ENCODE data around the gene CAPZA3. TPM values are rescaled to one million over a fixed set of nuclear protein-coding genes. Genes with fewer than 3 reads are reported as not detected.
"Not testable (repeated sequence)": the region's sequence is repeated elsewhere in the genome, so short reads cannot be mapped to it uniquely, and the experiment has no call there.

CAPZA3 gene
- total and polyA plus RNA-seq, 4 donors: not detected

DNA sequence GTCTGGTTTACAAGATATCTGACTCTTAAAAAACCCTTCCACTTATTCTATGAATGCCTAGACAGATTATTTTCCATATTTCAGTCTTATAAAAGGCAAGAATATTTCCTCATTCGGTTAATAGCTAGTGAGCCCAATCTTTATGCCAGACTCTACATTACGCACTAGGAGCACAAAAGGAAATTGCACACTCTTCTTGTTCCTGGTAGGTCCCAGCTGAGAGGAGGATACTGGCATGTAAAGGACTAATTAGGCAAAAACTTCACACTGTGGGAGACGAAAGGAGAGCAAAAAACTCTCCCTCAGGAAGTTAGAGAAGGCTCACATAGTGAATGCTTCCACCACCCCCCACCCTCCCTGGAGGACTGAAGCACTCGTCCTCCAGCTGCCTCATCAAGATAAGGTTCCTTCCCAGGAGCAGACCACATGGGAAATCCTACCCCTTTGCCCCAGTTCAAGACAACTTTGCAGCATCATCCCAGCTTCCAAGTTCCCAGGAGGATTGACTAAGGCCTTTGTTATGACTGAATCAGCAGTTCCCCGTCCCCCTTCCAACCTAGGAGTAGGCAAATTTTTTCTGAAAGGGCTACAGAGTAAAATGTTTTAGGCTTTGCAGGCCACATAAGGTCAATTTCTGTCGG lies 14.5 kb downstream of the CAPZA3 start:
- Histone ChIP-seq H3K9me3 (ENCODE audit: control insufficient read depth, insufficient read depth, low read length) (no peaks in the 10 kb centered on the region), H3K27me3 (ENCODE audit: control insufficient read depth, insufficient read depth, low read length) (no peaks in the 10 kb centered on the region), H3K27ac (ENCODE audit: low read depth, low read length) (no peak overlapping the region), H3K36me3 (ENCODE audit: control insufficient read depth, insufficient read depth, low read length) (no peaks in the 10 kb centered on the region), H3K4me1 (ENCODE audit: control insufficient read depth, insufficient read depth, low read length) (peaks cover 4% of the 10 kb centered on the region), H3K4me3 (ENCODE audit: low read depth, low read length) (no peak overlapping the region)
- no peak for DNase-seq (ENCODE audit: low read depth in 4 of 6, low spot score in 6 of 6)
- WGBS (ENCODE audit: insufficient coverage): 36% methylated on average over 1 of the region's 6 CpGs

DNA sequence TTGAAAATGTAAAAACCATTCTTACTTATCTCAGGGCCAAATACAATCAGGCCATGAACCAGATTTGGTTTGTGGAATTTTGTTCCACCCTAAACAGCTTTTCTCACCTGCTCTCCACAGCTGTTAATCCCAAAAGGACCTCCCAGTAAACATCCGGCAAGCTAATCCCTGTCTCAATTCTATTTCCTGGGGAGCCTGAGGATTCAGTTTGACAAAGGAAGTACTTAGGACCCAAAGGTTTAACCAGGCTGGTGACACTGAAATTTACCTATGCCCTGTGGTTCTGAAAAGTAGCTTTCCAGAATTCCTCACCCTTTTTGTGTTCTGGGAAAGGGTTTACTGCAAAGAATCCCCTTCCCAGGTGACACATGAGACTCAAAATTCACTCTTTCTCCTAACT lies 15.0 kb downstream of the CAPZA3 start:
- DNase-seq (ENCODE audit: low read depth in 4 of 6, low spot score in 6 of 6): no peak
- no peak overlapping the region for H3K27ac ChIP-seq (ENCODE audit: low read depth, low read length)
- no peaks in the 10 kb centered on the region for H3K36me3 ChIP-seq (ENCODE audit: control insufficient read depth, insufficient read depth, low read length)
- no CpG with 5 or more reads among the region's 1 CpG for WGBS (ENCODE audit: insufficient coverage)
- no peaks in the 10 kb centered on the region for H3K9me3 ChIP-seq (ENCODE audit: control insufficient read depth, insufficient read depth, low read length)
- H3K27me3 ChIP-seq (ENCODE audit: control insufficient read depth, insufficient read depth, low read length): no peaks in the 10 kb centered on the region
- H3K4me1 ChIP-seq (ENCODE audit: control insufficient read depth, insufficient read depth, low read length): peaks cover 4% of the 10 kb centered on the region
- H3K4me3 ChIP-seq (ENCODE audit: low read depth, low read length): no peak overlapping the region

DNA sequence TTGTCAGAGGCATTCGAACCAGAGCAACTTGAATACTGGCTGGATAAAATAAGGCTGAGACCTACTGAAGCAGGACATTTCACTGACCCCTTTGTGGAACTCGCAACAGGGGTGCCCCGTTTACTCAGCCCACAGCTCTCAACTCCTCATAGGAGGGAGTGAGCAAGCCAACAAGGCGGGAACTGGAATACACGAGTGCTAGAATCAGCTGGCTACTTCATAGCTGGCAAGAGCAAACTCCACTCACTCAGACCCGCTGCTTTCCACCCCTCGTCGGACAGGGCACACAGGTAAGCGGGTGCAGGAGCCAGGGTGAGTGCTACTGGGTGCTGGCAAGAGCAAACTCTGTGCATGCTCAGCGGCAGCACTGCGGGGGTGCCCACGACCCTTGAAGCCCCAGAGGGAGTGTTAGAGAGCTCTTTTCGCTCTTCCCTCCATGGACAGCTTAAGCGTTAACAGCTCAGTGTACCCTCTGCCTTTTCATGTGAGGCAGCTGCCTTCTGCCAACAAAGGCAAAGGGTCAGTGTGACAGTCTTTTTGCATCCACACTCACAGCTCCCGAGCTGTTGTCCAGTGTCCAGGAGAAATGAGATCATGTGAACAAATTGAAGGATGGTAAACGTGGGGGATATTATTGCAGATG lies 15.7 kb downstream of the CAPZA3 start:
- Histone ChIP-seq H3K4me1 (ENCODE audit: control insufficient read depth, insufficient read depth, low read length) (peaks cover 4% of the 10 kb centered on the region), H3K4me3 (ENCODE audit: low read depth, low read length) (no peak overlapping the region), H3K9me3 (ENCODE audit: control insufficient read depth, insufficient read depth, low read length) (no peaks in the 10 kb centered on the region), H3K27ac (ENCODE audit: low read depth, low read length) (no peak overlapping the region), H3K36me3 (ENCODE audit: control insufficient read depth, insufficient read depth, low read length) (no peaks in the 10 kb centered on the region), H3K27me3 (ENCODE audit: control insufficient read depth, insufficient read depth, low read length) (no peaks in the 10 kb centered on the region)
- WGBS (ENCODE audit: insufficient coverage): 56% methylated on average over 14 of the region's 16 CpGs
- peak in 1 of 6 donors; percentile 20 for DNase-seq (ENCODE audit: low read depth in 4 of 6, low spot score in 6 of 6)

DNA sequence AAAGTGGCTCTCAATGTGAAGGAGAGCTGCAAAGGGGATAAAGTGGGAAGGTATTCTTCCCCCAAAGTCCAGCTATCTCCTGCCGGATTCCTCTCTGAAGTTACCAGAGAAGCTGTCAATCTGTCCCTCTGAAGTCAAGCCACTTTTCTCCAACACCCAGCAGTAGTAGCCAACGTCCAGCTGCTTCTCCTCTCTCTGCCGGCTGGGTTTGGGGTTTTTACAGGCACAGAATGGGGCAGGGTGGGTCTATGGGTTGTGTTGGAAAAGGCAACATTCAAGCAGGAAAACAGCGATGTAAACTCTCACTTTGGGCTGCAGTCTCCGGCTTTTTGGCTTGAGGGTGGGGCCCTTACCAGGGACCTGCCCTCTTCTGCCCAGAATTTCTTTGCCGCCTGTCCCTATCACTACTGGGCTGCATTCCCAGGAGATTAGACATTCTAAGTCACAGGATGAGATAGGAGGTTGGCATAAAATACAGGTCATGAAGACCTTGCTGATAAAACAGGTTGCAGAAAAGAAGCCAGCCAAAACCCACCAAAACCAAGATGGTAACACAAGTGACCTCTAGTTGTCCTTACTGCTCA lies 16.3 kb downstream of the CAPZA3 start:
- peaks cover 4% of the 10 kb centered on the region for H3K4me1 ChIP-seq (ENCODE audit: control insufficient read depth, insufficient read depth, low read length)
- no peaks in the 10 kb centered on the region for H3K9me3 ChIP-seq (ENCODE audit: control insufficient read depth, insufficient read depth, low read length)
- H3K36me3 ChIP-seq (ENCODE audit: control insufficient read depth, insufficient read depth, low read length): no peaks in the 10 kb centered on the region
- H3K4me3 ChIP-seq (ENCODE audit: low read depth, low read length): no peak overlapping the region
- no peaks in the 10 kb centered on the region for H3K27me3 ChIP-seq (ENCODE audit: control insufficient read depth, insufficient read depth, low read length)
- 100% methylated on average over 1 of the region's 6 CpGs for WGBS (ENCODE audit: insufficient coverage)
- H3K27ac ChIP-seq (ENCODE audit: low read depth, low read length): no peak overlapping the region
- DNase-seq (ENCODE audit: low read depth in 4 of 6, low spot score in 6 of 6): no peak

DNA sequence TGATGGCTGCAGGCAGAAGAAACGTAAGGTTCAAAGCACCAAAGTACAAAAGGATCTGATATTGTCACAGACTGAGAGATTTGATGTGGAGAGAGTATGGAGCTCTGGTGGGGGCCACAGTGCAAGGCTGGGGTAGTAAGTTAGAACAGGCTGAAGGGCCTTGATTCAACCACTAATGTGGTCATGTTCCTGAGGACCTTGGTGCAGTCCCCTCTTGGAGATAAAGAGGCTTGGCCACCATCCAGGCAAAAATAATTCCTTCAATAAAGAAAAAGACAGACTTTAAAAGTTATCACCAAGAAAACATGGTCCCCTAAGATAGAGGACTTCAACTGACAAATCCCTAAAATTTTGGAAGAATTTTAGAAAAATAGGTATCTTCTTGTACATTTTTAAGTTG lies 17.4 kb downstream of the CAPZA3 start:
- H3K36me3 ChIP-seq (ENCODE audit: control insufficient read depth, insufficient read depth, low read length): no peaks in the 10 kb centered on the region
- WGBS (ENCODE audit: insufficient coverage): 100% methylated on average over 1 of the region's 1 CpG
- DNase-seq (ENCODE audit: low read depth in 4 of 6, low spot score in 6 of 6): no peak
- no peaks in the 10 kb centered on the region for H3K9me3 ChIP-seq (ENCODE audit: control insufficient read depth, insufficient read depth, low read length)
- no peak overlapping the region for H3K4me3 ChIP-seq (ENCODE audit: low read depth, low read length)
- H3K27ac ChIP-seq (ENCODE audit: low read depth, low read length): no peak overlapping the region
- no peaks in the 10 kb centered on the region for H3K27me3 ChIP-seq (ENCODE audit: control insufficient read depth, insufficient read depth, low read length)
- peaks cover 4% of the 10 kb centered on the region for H3K4me1 ChIP-seq (ENCODE audit: control insufficient read depth, insufficient read depth, low read length)

DNA sequence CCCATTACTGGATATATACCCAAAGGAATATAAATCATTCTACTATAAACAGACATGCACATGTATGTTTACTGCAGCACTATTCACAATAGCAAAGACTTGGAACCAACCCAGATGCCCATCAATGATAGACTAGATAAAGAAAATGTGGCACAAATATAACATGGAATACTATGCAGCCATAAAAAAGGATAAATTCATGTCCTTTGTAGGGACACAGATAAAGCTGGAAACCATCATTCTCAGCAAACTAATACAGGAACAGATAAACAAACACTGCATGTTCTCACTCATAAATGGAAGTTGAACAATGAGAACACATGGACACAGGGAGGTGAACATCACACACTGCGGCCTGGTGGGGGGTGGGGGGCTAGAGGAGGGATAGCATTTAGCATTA lies 28.6 kb downstream of the CAPZA3 start:
- H3K4me1 ChIP-seq (ENCODE audit: control insufficient read depth, insufficient read depth, low read length); H3K9me3 ChIP-seq (ENCODE audit: control insufficient read depth, insufficient read depth, low read length); DNase-seq (ENCODE audit: low read depth in 4 of 6, low spot score in 6 of 6); H3K27me3 ChIP-seq (ENCODE audit: control insufficient read depth, insufficient read depth, low read length); H3K4me3 ChIP-seq (ENCODE audit: low read depth, low read length); H3K36me3 ChIP-seq (ENCODE audit: control insufficient read depth, insufficient read depth, low read length); H3K27ac ChIP-seq (ENCODE audit: low read depth, low read length): not testable (repeated sequence)
- WGBS (ENCODE audit: insufficient coverage): no CpG with 5 or more reads among the region's 1 CpG

DNA sequence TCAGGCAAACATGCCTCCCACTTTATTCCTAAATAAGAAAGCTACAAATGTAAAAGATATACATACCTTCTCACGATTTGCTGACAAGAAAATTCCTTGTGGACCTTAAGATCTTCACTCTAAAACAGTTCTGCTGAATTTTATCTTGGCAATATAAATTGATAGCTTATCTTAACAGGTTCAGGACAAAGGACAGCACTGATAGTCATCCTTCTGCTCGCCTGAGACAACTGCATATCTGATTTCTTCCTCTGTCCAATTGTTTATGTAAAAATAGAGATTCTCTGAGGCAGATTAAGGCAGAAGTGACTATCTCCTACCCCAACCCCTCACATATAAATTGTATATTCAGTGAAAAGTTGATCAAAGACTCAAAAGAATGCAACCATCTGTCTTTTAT lies 44.9 kb downstream of the CAPZA3 start:
- WGBS (ENCODE audit: insufficient coverage): no CpG with 5 or more reads among the region's 2 CpGs

DNA sequence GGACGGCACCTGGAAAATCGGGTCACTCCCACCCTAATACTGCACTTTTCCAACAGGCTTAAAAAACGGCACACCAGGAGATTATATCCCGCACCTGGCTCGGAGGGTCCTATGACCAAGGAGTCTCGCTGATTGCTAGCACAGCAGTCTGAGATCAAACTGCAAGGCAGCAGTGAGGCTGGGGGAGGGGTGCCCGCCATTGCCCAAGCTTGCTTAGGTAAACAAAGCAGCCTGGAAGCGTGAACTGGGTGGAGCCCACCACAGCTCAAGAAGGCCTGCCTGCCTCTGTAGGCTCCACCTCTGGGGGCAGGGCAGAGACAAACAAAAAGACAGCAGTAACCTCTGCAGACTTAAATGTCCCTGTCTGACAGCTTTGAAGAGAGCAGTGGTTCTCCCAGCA lies 47.5 kb downstream of the CAPZA3 start:
- not testable (repeated sequence) for H3K36me3 ChIP-seq (ENCODE audit: control insufficient read depth, insufficient read depth, low read length); H3K9me3 ChIP-seq (ENCODE audit: control insufficient read depth, insufficient read depth, low read length); DNase-seq (ENCODE audit: low read depth in 4 of 6, low spot score in 6 of 6); H3K4me1 ChIP-seq (ENCODE audit: control insufficient read depth, insufficient read depth, low read length); H3K4me3 ChIP-seq (ENCODE audit: low read depth, low read length); H3K27me3 ChIP-seq (ENCODE audit: control insufficient read depth, insufficient read depth, low read length); H3K27ac ChIP-seq (ENCODE audit: low read depth, low read length)
- WGBS (ENCODE audit: insufficient coverage): 96% methylated on average over 5 of the region's 8 CpGs

More for the DNA sequence above, 44.9 kb downstream of the CAPZA3 start:
- Histone ChIP-seq H3K4me3 (ENCODE audit: low read depth, low read length) (no peak overlapping the region), H3K27ac (ENCODE audit: low read depth, low read length) (no peak overlapping the region), H3K36me3 (ENCODE audit: control insufficient read depth, insufficient read depth, low read length) (no peaks in the 10 kb centered on the region), H3K27me3 (ENCODE audit: control insufficient read depth, insufficient read depth, low read length) (no peaks in the 10 kb centered on the region), H3K9me3 (ENCODE audit: control insufficient read depth, insufficient read depth, low read length) (no peaks in the 10 kb centered on the region), H3K4me1 (ENCODE audit: control insufficient read depth, insufficient read depth, low read length) (no peaks in the 10 kb centered on the region)
- DNase-seq (ENCODE audit: low read depth in 4 of 6, low spot score in 6 of 6): no peak
